RWPE2 (cell line): ENCODE measurements around the gene TRIP6.

Experiments
- ATAC-seq: fragments of 200-7000 bp; cut with Tn5 transposase; 3 replicates; pipeline ENCODE4 v1.9.1; 2021; ENCODE audit warnings: low read depth
- DNase-seq: peaks from one replicate; pipeline ENCODE4 v3.0.0-alpha.2; 2020; ENCODE audit warnings: low spot score
- H3K27ac ChIP-seq: fragments of 450-650 bp; 2 replicates; pipeline ENCODE4 v1.5.1; 2017; ENCODE audit warnings: mild to moderate bottlenecking; ENCODE audit not compliant: poor library complexity, severe bottlenecking
- H3K27me3 ChIP-seq: fragments of 250-450 bp; sonication (Bioruptor Pico); 2 replicates; pipeline ENCODE4 v1.5.1; 2021; ENCODE audit warnings: mild to moderate bottlenecking, moderate library complexity; ENCODE audit not compliant: insufficient read depth, poor library complexity, severe bottlenecking
- H3K36me3 ChIP-seq: fragments of 250-450 bp; sonication (Bioruptor Pico); 2 replicates; pipeline ENCODE4 v1.5.1; 2020; ENCODE audit warnings: low read depth, mild to moderate bottlenecking, moderate library complexity
- H3K4me1 ChIP-seq: fragments of 250-450 bp; sonication (Bioruptor Pico); 2 replicates; pipeline ENCODE4 v1.5.1; 2021; ENCODE audit warnings: mild to moderate bottlenecking, moderate library complexity; ENCODE audit not compliant: insufficient read depth, poor library complexity, severe bottlenecking
- H3K4me3 ChIP-seq: fragments of 250-450 bp; sonication (Bioruptor Pico); 2 replicates; pipeline ENCODE4 v1.5.1; 2021; ENCODE audit warnings: mild to moderate bottlenecking, moderate library complexity; ENCODE audit not compliant: severe bottlenecking
- H3K9me3 ChIP-seq: fragments of 250-450 bp; sonication (Bioruptor Pico); 2 replicates; pipeline ENCODE4 v1.5.1; 2021; ENCODE audit warnings: mild to moderate bottlenecking, moderate library complexity; ENCODE audit not compliant: severe bottlenecking
- TF ChIP-seq, protein P1 (sequence below): fragments of 450-650 bp; IDR thresholded peaks from one replicate; pipeline ENCODE4 v1.5.1; 2017; ENCODE audit warnings: mild to moderate bottlenecking, moderate library complexity; ENCODE audit not compliant: poor library complexity, severe bottlenecking

TRIP6 gene

DNA sequence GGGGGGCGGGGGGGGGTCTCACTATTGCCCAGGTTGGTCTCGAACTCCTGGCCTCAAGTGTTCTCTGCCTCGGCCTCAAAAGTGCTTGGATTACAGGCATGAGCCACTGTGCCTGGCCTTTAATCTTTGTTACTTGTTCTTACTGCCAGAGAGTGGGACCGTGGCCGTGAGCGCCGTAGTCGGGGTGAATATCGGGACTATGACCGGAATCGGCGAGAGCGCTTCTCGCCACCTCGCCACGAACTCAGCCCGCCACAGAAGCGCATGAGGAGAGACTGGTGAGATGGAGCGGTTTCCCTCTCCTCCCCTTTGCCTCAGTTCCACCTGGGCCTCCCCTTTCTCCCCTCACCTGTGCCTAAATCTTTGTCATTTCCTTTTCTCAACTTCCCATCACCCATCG is 13.9 kb downstream of the TRIP6 start:
- no peaks in the 10 kb centered on the region for H3K27me3 ChIP-seq
- H3K27ac ChIP-seq = no peak overlapping the region
- no peak for ATAC-seq
- peaks cover 7% of the 10 kb centered on the region for H3K4me1 ChIP-seq
- H3K9me3 ChIP-seq = no peaks in the 10 kb centered on the region
- TF ChIP-seq, protein P1, sequence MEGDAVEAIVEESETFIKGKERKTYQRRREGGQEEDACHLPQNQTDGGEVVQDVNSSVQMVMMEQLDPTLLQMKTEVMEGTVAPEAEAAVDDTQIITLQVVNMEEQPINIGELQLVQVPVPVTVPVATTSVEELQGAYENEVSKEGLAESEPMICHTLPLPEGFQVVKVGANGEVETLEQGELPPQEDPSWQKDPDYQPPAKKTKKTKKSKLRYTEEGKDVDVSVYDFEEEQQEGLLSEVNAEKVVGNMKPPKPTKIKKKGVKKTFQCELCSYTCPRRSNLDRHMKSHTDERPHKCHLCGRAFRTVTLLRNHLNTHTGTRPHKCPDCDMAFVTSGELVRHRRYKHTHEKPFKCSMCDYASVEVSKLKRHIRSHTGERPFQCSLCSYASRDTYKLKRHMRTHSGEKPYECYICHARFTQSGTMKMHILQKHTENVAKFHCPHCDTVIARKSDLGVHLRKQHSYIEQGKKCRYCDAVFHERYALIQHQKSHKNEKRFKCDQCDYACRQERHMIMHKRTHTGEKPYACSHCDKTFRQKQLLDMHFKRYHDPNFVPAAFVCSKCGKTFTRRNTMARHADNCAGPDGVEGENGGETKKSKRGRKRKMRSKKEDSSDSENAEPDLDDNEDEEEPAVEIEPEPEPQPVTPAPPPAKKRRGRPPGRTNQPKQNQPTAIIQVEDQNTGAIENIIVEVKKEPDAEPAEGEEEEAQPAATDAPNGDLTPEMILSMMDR = no peak
- DNase-seq = no peak
- no peak overlapping the region for H3K4me3 ChIP-seq
- H3K36me3 ChIP-seq = peaks cover 93% of the 10 kb centered on the region

DNA sequence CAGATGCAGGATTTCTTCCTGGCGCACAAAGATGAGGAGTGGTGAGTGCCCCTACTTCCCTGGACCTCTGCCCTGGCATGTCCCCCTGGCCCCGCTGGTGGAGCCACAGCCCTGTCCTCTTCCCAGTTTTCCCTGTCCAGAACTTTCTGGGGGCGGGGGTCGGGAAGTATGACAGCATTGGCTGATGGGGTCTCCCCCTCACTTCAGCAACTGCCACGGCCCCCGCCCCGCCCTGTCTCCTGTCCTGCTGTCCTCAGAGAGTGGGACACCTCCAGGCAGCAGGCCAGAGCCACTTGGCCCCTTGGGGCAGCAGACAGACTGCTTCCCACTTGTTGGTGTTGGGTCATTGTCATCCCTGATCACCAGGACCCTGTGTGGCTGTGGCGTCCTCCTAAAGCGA is 15.0 kb downstream of the TRIP6 start:
- no peaks in the 10 kb centered on the region for H3K27me3 ChIP-seq
- no peak overlapping the region for H3K27ac ChIP-seq
- peaks cover 96% of the 10 kb centered on the region for H3K36me3 ChIP-seq
- H3K4me3 ChIP-seq = no peak overlapping the region
- ATAC-seq (no peak), DNase-seq (no peak)
- TF ChIP-seq, protein P1 = no peak
- no peaks in the 10 kb centered on the region for H3K9me3 ChIP-seq
- no peaks in the 10 kb centered on the region for H3K4me1 ChIP-seq

- Histone ChIP-seq H3K9me3 (no peaks in the 10 kb centered on the region), H3K4me1 (no peaks in the 10 kb centered on the region), H3K27me3 (no peaks in the 10 kb centered on the region), H3K36me3 (peaks cover 96% of the 10 kb centered on the region), H3K27ac (no peak overlapping the region), H3K4me3 (no peak overlapping the region)
- DNase-seq = no peak
- TF ChIP-seq, protein P1 = no peak
- no peak for ATAC-seq
Observed at GRCh38 chr7:100882785-100883526, 15.8 kb downstream of the TRIP6 start.

DNA sequence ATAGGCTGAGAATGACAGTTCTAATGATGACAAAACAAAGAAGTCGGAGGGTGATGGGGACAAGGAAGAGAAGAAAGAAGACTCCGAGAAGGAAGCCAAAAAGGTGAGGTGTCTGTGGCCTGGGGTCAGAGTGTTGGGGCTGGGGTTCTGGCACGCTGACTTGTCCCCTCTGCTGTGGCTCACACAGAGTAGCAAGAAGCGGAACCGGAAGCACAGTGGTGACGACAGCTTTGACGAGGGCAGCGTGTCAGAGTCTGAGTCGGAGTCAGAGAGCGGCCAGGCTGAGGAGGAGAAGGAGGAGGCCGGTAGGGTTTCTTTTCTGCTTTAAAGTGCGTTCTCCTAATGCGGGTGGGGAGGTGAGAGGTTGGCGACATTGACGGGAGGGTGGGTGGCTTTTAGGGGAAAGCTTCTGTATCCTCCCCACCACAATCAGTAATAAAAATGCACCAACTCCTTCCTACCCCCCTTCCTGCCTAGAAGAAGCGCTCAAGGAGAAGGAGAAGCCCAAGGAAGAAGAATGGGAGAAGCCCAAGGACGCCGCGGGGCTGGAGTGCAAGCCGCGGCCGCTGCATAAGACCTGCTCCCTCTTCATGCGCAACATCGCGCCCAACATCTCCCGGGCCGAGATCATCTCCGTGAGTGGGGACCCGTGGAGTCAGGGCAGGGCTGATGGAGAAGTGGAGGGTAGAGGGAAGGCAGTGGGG is 17.7 kb downstream of the TRIP6 start:
- DNase-seq = no peak
- H3K27ac ChIP-seq = no peak overlapping the region
- H3K9me3 ChIP-seq = no peaks in the 10 kb centered on the region
- ATAC-seq = no peak
- TF ChIP-seq, protein P1 = no peak
- H3K27me3 ChIP-seq = no peaks in the 10 kb centered on the region
- H3K36me3 ChIP-seq = peaks cover 87% of the 10 kb centered on the region
- H3K4me1 ChIP-seq = peaks cover 4% of the 10 kb centered on the region
- no peak overlapping the region for H3K4me3 ChIP-seq
